GM19438 (cell line): Measurements from ENCODE around the gene KRT10.
"Not testable (repeated sequence)": the region's sequence is repeated elsewhere in the genome, so short reads cannot be mapped to it uniquely, and the experiment has no call there.

Source experiments
- ATAC-seq: cut with Tn5 transposase; IDR thresholded peaks from one replicate; pipeline ENCODE4 v1.9.1; 2021; ENCODE audit warnings: low read depth; ENCODE audit not compliant: unreplicated experiment

Gene KRT10

GRCh38 chr17:40836020-40836419 lies 13.6 kb upstream of the KRT10 start:
- no peak for ATAC-seq

- no peak for ATAC-seq
Observed at GRCh38 chr17:40833882-40834281, 11.5 kb upstream of the KRT10 start.

- no peak for ATAC-seq
Observed at GRCh38 chr17:40832840-40833239, 10.4 kb upstream of the KRT10 start.

- no peak for ATAC-seq
Observed at GRCh38 chr17:40830085-40830776, 7.8 kb upstream of the KRT10 start.

- ATAC-seq, result no peak
Observed at GRCh38 chr17:40828454-40829044, 6.1 kb upstream of the KRT10 start.

- no peak for ATAC-seq
Observed at GRCh38 chr17:40827746-40828453, 5.5 kb upstream of the KRT10 start.

- no peak for ATAC-seq
Observed at GRCh38 chr17:40825599-40825998, 3.2 kb upstream of the KRT10 start.

GRCh38 chr17:40824015-40824832 lies 1.8 kb upstream of the KRT10 start:
- no peak for ATAC-seq

GRCh38 chr17:40821536-40821935 lies 878 bp downstream of the KRT10 start:
- no peak for ATAC-seq

- no peak for ATAC-seq
Observed at GRCh38 chr17:40820228-40820838, 2.1 kb downstream of the KRT10 start.

- ATAC-seq, result no peak
Observed at GRCh38 chr17:40819528-40820125, 2.8 kb downstream of the KRT10 start.

- ATAC-seq, result peak; percentile 76
Observed at GRCh38 chr17:40818733-40819527, 3.5 kb downstream of the KRT10 start.

- ATAC-seq, result no peak
Observed at GRCh38 chr17:40818343-40818732, 4.1 kb downstream of the KRT10 start.

GRCh38 chr17:40817103-40817682 lies 5.2 kb downstream of the KRT10 start:
- ATAC-seq, result no peak

- no peak for ATAC-seq
Observed at GRCh38 chr17:40816569-40816968, 5.8 kb downstream of the KRT10 start.

- ATAC-seq, result no peak
Observed at GRCh38 chr17:40815381-40815780, 7.0 kb downstream of the KRT10 start.

GRCh38 chr17:40814657-40815056 lies 7.8 kb downstream of the KRT10 start:
- not testable (repeated sequence) for ATAC-seq

- ATAC-seq, result no peak
Observed at GRCh38 chr17:40813804-40814203, 8.6 kb downstream of the KRT10 start.

GRCh38 chr17:40812639-40813038 lies 9.8 kb downstream of the KRT10 start:
- no peak for ATAC-seq
